Measurements from ENCODE around the gene ADD1. TPM values are rescaled to one million over a fixed set of nuclear protein-coding genes. Genes with fewer than 3 reads are reported as not detected.
A peak's percentile ranks its signal among the peaks of the same experiment; 100 is the strongest.

Gene ADD1
- total and polyA plus RNA-seq, 2 of the 13 experiments (the other 11 are each of a cell fraction or from before 2014, with no cell fraction given): 73.9 to 122 TPM

DNA sequence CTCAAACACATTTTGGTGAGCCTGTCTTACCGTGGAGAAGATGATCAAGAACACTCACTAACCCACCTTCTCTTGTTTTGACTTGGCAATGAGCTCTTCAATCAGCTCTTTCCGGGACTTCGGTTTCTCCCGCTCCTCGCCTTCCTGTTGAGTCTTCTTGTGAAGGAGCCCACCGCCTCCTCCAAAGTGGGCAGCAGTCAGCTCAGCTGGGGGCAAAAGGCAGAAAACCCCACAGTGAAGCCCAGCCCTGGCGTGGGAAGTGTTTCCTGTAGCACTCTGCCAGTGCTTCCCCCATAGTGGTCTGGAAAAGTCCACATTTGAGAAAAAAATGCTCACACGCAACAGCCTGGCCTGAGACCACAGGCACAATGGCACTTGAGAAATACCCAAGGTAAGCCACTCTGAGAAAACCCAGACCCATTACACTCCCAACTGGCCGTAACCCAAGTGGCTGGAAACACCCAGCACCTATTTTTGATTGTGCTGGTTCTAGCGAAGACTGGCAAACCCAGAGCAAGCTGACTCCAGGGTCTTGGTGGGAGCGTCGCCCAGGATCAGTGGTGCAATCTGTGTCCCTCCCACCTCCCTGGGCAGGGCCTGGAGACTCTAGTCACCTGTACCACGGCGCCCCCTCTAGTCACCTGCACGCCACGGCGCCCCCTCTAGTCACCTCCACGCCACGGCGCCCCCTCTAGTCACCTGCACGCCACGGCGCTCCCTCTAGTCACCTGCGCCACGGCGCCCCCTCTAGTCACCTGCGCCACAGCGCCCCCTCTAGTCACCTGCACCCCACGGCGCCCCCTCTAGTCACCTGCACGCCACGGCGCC, 110.9 kb downstream of the ADD1 start (continued):
- TF ChIP-seq, protein P1, sequence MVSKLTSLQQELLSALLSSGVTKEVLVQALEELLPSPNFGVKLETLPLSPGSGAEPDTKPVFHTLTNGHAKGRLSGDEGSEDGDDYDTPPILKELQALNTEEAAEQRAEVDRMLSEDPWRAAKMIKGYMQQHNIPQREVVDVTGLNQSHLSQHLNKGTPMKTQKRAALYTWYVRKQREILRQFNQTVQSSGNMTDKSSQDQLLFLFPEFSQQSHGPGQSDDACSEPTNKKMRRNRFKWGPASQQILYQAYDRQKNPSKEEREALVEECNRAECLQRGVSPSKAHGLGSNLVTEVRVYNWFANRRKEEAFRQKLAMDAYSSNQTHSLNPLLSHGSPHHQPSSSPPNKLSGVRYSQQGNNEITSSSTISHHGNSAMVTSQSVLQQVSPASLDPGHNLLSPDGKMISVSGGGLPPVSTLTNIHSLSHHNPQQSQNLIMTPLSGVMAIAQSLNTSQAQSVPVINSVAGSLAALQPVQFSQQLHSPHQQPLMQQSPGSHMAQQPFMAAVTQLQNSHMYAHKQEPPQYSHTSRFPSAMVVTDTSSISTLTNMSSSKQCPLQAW (CRISPR knock-in tag; IDR thresholded peaks at IDR 0.05): no peak
- peak; percentile 56 for TF ChIP-seq HNRNPK (IDR thresholded peaks at IDR 0.05; ENCODE audit: low read depth, low read length, poor library complexity, severe bottlenecking)
- no peak for TF ChIP-seq REXO4 (CRISPR knock-in tag; IDR thresholded peaks at IDR 0.05; ENCODE audit: borderline replicate concordance)
- no peak for TF ChIP-seq ZFP82 (CRISPR knock-in tag; IDR thresholded peaks at IDR 0.05; ENCODE audit: borderline replicate concordance)
- TF ChIP-seq, protein P2, sequence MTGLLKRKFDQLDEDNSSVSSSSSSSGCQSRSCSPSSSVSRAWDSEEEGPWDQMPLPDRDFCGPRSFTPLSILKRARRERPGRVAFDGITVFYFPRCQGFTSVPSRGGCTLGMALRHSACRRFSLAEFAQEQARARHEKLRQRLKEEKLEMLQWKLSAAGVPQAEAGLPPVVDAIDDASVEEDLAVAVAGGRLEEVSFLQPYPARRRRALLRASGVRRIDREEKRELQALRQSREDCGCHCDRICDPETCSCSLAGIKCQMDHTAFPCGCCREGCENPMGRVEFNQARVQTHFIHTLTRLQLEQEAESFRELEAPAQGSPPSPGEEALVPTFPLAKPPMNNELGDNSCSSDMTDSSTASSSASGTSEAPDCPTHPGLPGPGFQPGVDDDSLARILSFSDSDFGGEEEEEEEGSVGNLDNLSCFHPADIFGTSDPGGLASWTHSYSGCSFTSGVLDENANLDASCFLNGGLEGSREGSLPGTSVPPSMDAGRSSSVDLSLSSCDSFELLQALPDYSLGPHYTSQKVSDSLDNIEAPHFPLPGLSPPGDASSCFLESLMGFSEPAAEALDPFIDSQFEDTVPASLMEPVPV (CRISPR knock-in tag; IDR thresholded peaks at IDR 0.05): no peak
- no peak for TF ChIP-seq ATF1 (CRISPR knock-in tag; IDR thresholded peaks at IDR 0.05)
- TF ChIP-seq, protein P3, sequence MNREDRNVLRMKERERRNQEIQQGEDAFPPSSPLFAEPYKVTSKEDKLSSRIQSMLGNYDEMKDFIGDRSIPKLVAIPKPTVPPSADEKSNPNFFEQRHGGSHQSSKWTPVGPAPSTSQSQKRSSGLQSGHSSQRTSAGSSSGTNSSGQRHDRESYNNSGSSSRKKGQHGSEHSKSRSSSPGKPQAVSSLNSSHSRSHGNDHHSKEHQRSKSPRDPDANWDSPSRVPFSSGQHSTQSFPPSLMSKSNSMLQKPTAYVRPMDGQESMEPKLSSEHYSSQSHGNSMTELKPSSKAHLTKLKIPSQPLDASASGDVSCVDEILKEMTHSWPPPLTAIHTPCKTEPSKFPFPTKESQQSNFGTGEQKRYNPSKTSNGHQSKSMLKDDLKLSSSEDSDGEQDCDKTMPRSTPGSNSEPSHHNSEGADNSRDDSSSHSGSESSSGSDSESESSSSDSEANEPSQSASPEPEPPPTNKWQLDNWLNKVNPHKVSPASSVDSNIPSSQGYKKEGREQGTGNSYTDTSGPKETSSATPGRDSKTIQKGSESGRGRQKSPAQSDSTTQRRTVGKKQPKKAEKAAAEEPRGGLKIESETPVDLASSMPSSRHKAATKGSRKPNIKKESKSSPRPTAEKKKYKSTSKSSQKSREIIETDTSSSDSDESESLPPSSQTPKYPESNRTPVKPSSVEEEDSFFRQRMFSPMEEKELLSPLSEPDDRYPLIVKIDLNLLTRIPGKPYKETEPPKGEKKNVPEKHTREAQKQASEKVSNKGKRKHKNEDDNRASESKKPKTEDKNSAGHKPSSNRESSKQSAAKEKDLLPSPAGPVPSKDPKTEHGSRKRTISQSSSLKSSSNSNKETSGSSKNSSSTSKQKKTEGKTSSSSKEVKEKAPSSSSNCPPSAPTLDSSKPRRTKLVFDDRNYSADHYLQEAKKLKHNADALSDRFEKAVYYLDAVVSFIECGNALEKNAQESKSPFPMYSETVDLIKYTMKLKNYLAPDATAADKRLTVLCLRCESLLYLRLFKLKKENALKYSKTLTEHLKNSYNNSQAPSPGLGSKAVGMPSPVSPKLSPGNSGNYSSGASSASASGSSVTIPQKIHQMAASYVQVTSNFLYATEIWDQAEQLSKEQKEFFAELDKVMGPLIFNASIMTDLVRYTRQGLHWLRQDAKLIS (CRISPR knock-in tag; IDR thresholded peaks at IDR 0.05): no peak
- TF ChIP-seq, protein P4, sequence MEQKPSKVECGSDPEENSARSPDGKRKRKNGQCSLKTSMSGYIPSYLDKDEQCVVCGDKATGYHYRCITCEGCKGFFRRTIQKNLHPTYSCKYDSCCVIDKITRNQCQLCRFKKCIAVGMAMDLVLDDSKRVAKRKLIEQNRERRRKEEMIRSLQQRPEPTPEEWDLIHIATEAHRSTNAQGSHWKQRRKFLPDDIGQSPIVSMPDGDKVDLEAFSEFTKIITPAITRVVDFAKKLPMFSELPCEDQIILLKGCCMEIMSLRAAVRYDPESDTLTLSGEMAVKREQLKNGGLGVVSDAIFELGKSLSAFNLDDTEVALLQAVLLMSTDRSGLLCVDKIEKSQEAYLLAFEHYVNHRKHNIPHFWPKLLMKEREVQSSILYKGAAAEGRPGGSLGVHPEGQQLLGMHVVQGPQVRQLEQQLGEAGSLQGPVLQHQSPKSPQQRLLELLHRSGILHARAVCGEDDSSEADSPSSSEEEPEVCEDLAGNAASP (CRISPR knock-in tag; IDR thresholded peaks at IDR 0.05; ENCODE audit: borderline replicate concordance): no peak
- peak; percentile 41 for TF ChIP-seq HNRNPLL (IDR thresholded peaks at IDR 0.05; ENCODE audit: low read depth, low read length, poor library complexity, severe bottlenecking)
- no peak for TF ChIP-seq IKZF4 (CRISPR knock-in tag; IDR thresholded peaks at IDR 0.05; ENCODE audit: borderline replicate concordance, low read depth, not compliant biosample characterization)
- TF ChIP-seq, protein P5, sequence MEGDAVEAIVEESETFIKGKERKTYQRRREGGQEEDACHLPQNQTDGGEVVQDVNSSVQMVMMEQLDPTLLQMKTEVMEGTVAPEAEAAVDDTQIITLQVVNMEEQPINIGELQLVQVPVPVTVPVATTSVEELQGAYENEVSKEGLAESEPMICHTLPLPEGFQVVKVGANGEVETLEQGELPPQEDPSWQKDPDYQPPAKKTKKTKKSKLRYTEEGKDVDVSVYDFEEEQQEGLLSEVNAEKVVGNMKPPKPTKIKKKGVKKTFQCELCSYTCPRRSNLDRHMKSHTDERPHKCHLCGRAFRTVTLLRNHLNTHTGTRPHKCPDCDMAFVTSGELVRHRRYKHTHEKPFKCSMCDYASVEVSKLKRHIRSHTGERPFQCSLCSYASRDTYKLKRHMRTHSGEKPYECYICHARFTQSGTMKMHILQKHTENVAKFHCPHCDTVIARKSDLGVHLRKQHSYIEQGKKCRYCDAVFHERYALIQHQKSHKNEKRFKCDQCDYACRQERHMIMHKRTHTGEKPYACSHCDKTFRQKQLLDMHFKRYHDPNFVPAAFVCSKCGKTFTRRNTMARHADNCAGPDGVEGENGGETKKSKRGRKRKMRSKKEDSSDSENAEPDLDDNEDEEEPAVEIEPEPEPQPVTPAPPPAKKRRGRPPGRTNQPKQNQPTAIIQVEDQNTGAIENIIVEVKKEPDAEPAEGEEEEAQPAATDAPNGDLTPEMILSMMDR (CRISPR knock-in tag; IDR thresholded peaks at IDR 0.05): peak; percentile 72
- no peak for TF ChIP-seq KLF15 (CRISPR knock-in tag; IDR thresholded peaks at IDR 0.05; ENCODE audit: borderline replicate concordance)
